ENCODE results near the gene TSC1.

DNA sequence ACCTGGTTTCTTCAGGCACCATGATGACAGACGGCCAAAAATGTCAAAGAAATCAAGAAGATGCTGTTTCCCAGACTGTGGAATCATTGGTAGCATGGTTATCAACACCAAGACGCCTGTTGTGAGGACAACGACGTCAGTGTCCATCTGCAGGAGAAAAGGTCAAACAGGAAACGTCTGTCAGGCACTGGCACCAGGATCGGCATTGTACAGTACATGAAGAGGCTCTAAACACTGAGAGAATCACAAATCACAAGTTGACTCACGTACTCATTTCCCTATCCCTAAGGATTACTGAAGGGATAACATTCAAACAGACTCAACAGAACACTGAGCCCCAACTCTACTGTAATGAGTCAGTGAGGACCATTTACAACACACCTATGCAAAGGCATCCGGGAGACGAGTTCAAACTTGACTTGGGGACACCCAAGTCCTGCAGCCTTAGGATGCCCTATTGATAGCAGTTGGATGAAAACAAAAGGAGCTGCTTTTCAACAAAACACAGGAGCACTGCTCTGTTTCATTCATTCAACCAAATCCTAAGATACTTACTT, 21.0 kb downstream of the TSC1 start:
- TF ChIP-seq CTCF (IDR thresholded peaks at IDR 0.05; ENCODE audit: low read length), result no peak
- TF ChIP-seq EZH2 (optimal IDR thresholded peaks at IDR 0.05; ENCODE audit: low read depth, low read length), result no peak
- no peak for TF ChIP-seq EZH2phosphoT487 (IDR thresholded peaks at IDR 0.05; ENCODE audit: low read length)
